ENCODE results near the gene MAP4K1.
"Not testable (repeated sequence)": the region's sequence is repeated elsewhere in the genome, so short reads cannot be mapped to it uniquely, and the experiment has no call there.

Gene MAP4K1

GRCh38 chr19:38564981-38565690, 52.6 kb downstream of the MAP4K1 start:
- no peak for DNase-seq

GRCh38 chr19:38563475-38563874, 54.3 kb downstream of the MAP4K1 start:
- no peak for DNase-seq

GRCh38 chr19:38562096-38562495, 55.7 kb downstream of the MAP4K1 start:
- no peak for DNase-seq

- DNase-seq: no peak
Measured at GRCh38 chr19:38561658-38562057, 56.1 kb downstream of the MAP4K1 start.

- no peak for DNase-seq
Measured at GRCh38 chr19:38561053-38561606, 56.6 kb downstream of the MAP4K1 start.

GRCh38 chr19:38559428-38560401, 58.0 kb downstream of the MAP4K1 start:
- DNase-seq: no peak

- DNase-seq: not testable (repeated sequence)
Measured at GRCh38 chr19:38558933-38559332, 58.8 kb downstream of the MAP4K1 start.

GRCh38 chr19:38557205-38557799, 60.5 kb downstream of the MAP4K1 start:
- peak; percentile 3 to 9 for DNase-seq

- DNase-seq: peak in 1 of 2 experiments; percentile 3
Measured at GRCh38 chr19:38556521-38557174, 61.1 kb downstream of the MAP4K1 start.

GRCh38 chr19:38555200-38555599, 62.6 kb downstream of the MAP4K1 start:
- no peak for DNase-seq

GRCh38 chr19:38554676-38555141, 63.0 kb downstream of the MAP4K1 start:
- DNase-seq: no peak

GRCh38 chr19:38553239-38553638, 64.5 kb downstream of the MAP4K1 start:
- DNase-seq: not testable (repeated sequence)

- DNase-seq: no peak
Measured at GRCh38 chr19:38551450-38551813, 66.3 kb downstream of the MAP4K1 start.

- no peak for DNase-seq
Measured at GRCh38 chr19:38550376-38550775, 67.4 kb downstream of the MAP4K1 start.

- no peak for DNase-seq
Measured at GRCh38 chr19:38549942-38550341, 67.8 kb downstream of the MAP4K1 start.

- DNase-seq: no peak
Measured at GRCh38 chr19:38549061-38549460, 68.7 kb downstream of the MAP4K1 start.

- DNase-seq: no peak
Measured at GRCh38 chr19:38547421-38547820, 70.3 kb downstream of the MAP4K1 start.

- DNase-seq: no peak
Measured at GRCh38 chr19:38545596-38545995, 72.2 kb downstream of the MAP4K1 start.

- peak in 1 of 2 experiments; percentile 90 for DNase-seq
Measured at GRCh38 chr19:38544569-38545315, 73.0 kb downstream of the MAP4K1 start.

GRCh38 chr19:38543807-38544568, 73.8 kb downstream of the MAP4K1 start:
- peak in 1 of 2 experiments; percentile 72 for DNase-seq

GRCh38 chr19:38543286-38543806, 74.4 kb downstream of the MAP4K1 start:
- no peak for DNase-seq

Measured in Kasumi-1 (cell line).